Neuronal stem cell (in vitro differentiated cells): Measurements from ENCODE around the gene SNX25.

ENCODE experiments used
- DNase-seq: peaks from one replicate; pipeline ENCODE4 v3.0.0-alpha.2; 2013; ENCODE audit warnings: low spot score
- H2AFZ ChIP-seq: one replicate; pipeline ENCODE4 v1.6.1; 2013; ENCODE audit warnings: mild to moderate bottlenecking, low read length, inconsistent platforms
- H2AK5ac ChIP-seq: 2 replicates; pipeline ENCODE4 v1.6.1; 2013; ENCODE audit warnings: low read depth, mild to moderate bottlenecking, inconsistent platforms, low read length, moderate library complexity, mixed read lengths
- H2BK120ac ChIP-seq: 2 replicates; pipeline ENCODE4 v1.6.1; 2013; ENCODE audit warnings: low read depth, mild to moderate bottlenecking, inconsistent platforms, low read length, moderate library complexity, mixed read lengths
- H2BK12ac ChIP-seq: one replicate; pipeline ENCODE4 v1.6.1; 2013; ENCODE audit warnings: low read length, inconsistent platforms
- H2BK15ac ChIP-seq: 2 replicates; pipeline ENCODE4 v1.6.1; 2013; ENCODE audit warnings: mild to moderate bottlenecking, low read length, inconsistent platforms, mixed read lengths
- H2BK5ac ChIP-seq: one replicate; pipeline ENCODE4 v1.6.1; 2013; ENCODE audit warnings: inconsistent platforms, mild to moderate bottlenecking, low read length, moderate library complexity
- H3K14ac ChIP-seq: one replicate; pipeline ENCODE4 v1.6.1; 2013; ENCODE audit warnings: low read length, inconsistent platforms
- H3K18ac ChIP-seq: 2 replicates; pipeline ENCODE4 v1.6.1; 2013; ENCODE audit warnings: low read length, inconsistent platforms
- H3K23ac ChIP-seq: 2 replicates; pipeline ENCODE4 v1.6.1; 2013; ENCODE audit warnings: low read depth, mild to moderate bottlenecking, mixed read lengths, low read length, inconsistent platforms; ENCODE audit not compliant: poor library complexity
- H3K27ac ChIP-seq: replicated peaks from 3 replicates; pipeline ENCODE4 v1.5.1; 2013; ENCODE audit warnings: low read length, inconsistent platforms
- H3K27me3 ChIP-seq, 3 experiments: 2 replicates each; pipeline ENCODE4 v1.6.1; 2013; ENCODE audit warnings: low read length in 3 of 3, mild to moderate bottlenecking in 2 of 3, inconsistent platforms in 1 of 3, low read depth in 1 of 3, mixed read lengths in 1 of 3, moderate library complexity in 1 of 3; ENCODE audit not compliant: control insufficient read depth in 3 of 3, insufficient read depth in 3 of 3
- H3K36me3 ChIP-seq, 2 donors: replicated peaks in 1 of 2; 2 replicates each; pipeline ENCODE4 v1.6.1; 2013; ENCODE audit warnings: low read length in 2 of 2; ENCODE audit not compliant: control insufficient read depth in 2 of 2, insufficient read depth in 2 of 2
- H3K4ac ChIP-seq: 2 replicates; pipeline ENCODE4 v1.6.1; 2013; ENCODE audit warnings: inconsistent platforms, mild to moderate bottlenecking, low read length, moderate library complexity
- H3K4me1 ChIP-seq, 2 donors: 1 replicate in 1 of 2; 2 replicates in 1 of 2; pipeline ENCODE4 v1.6.1; 2013; ENCODE audit warnings: low read length in 2 of 2, low read depth in 1 of 2; ENCODE audit not compliant: control insufficient read depth in 2 of 2, insufficient read depth in 1 of 2
- H3K4me2 ChIP-seq: one replicate; pipeline ENCODE4 v1.6.1; 2013; ENCODE audit warnings: mild to moderate bottlenecking, low read length, inconsistent platforms; ENCODE audit not compliant: insufficient read depth, poor library complexity, severe bottlenecking
- H3K4me3 ChIP-seq, 2 donors: 2 replicates each; pipeline ENCODE4 v1.5.1; 2013; ENCODE audit warnings: low read length in 2 of 2, mild to moderate bottlenecking in 2 of 2, inconsistent platforms in 1 of 2, moderate library complexity in 1 of 2
- H3K79me1 ChIP-seq: one replicate; pipeline ENCODE4 v1.6.1; 2013; ENCODE audit warnings: low read depth, mild to moderate bottlenecking, inconsistent platforms, low read length, moderate library complexity
- H3K9ac ChIP-seq: one replicate; pipeline ENCODE4 v1.6.1; 2013; ENCODE audit warnings: mild to moderate bottlenecking, low read depth, low read length, inconsistent platforms; ENCODE audit not compliant: poor library complexity
- H3K9me3 ChIP-seq, 2 donors: replicated peaks in 1 of 2; 2 replicates each; pipeline versions ENCODE3 to v1.6.1; 2013; ENCODE audit warnings: low read length in 2 of 2, mild to moderate bottlenecking in 2 of 2, inconsistent platforms in 1 of 2, low read depth in 1 of 2, mixed read lengths in 1 of 2, moderate library complexity in 1 of 2; ENCODE audit not compliant: control insufficient read depth in 2 of 2, insufficient read depth in 1 of 2
- H4K8ac ChIP-seq: one replicate; pipeline ENCODE4 v1.6.1; 2013; ENCODE audit warnings: low read depth, mild to moderate bottlenecking, inconsistent platforms, low read length, moderate library complexity
- H4K91ac ChIP-seq: one replicate; pipeline ENCODE4 v1.6.1; 2013; ENCODE audit warnings: low read length, low read depth, mild to moderate bottlenecking, inconsistent platforms; ENCODE audit not compliant: poor library complexity
- WGBS, 2 donors: extraction: QIAGEN DNeasy Blood & Tissue Kit; methylation state at CpG; one replicate each; pipeline ENCODE4 v1.1.7; 2013; ENCODE audit warnings: missing lambda C conversion rate in 2 of 2, mixed read lengths in 1 of 2; ENCODE audit not compliant: insufficient read length in 2 of 2, insufficient replicate concordance in 1 of 2; ENCODE audit errors: extremely low coverage in 2 of 2; 5-methylcytosine and 5-hydroxymethylcytosine counted together

SNX25 gene

DNA sequence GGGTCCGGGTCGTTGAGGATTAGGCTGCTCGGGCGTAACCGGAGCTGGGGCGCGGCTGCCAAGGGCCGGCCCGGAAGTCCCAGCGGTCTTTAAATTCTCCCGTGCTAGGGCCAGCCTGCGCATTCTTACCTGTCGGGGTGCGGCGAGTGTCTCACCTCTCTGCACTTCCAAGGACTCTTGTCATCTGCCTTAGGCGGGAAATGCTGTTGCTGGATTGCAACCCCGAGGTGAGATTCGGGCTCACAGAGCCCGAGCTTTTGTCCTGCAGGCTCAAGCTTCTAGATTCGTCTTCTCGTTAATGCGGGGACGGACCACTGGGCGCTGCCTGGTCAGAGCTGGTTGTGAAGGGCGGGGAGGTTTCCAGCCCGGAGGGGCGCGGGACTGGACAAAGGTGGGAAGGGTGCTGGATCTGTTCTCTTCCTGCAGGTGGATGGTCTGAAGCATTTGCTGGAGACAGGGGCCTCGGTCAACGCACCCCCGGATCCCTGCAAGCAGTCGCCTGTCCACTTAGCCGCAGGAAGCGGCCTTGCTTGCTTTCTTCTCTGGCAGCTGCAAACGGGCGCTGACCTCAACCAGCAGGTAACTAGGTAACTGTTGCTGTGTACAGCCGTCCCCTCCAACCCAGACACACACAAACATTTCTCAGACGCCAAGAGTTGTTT is 187.5 kb downstream of the SNX25 start, which contains the start of gene ANKRD37:
Gene ANKRD37, plus strand, starts transcription at position 118 of the 662 bp plus-strand sequence. Its CDS starts 83 bp downstream, at position 201.
- H3K18ac ChIP-seq, result peak within 1 kb of the TSS; percentile 98
- H2BK15ac ChIP-seq, result peak within 1 kb of the TSS; percentile 38
- peak within 1 kb of the TSS; percentile 72 for H4K91ac ChIP-seq
- H3K4ac ChIP-seq, result peak within 1 kb of the TSS; percentile 89
- peaks cover 4 to 5% of the 10 kb centered on the region in 2 donors for H3K4me1 ChIP-seq
- H3K79me1 ChIP-seq, result no peaks in the 10 kb centered on the region
- peak within 1 kb of the TSS; percentile 72 for H2BK120ac ChIP-seq
- H2BK12ac ChIP-seq, result peak within 1 kb of the TSS; percentile 58
- H3K14ac ChIP-seq, result peak within 1 kb of the TSS; percentile 82
- H2AFZ ChIP-seq, result peak within 1 kb of the TSS; percentile 96
- WGBS, 2 donors, result no CpG with 5 or more reads among the region's 38 CpGs
- peak within 1 kb of the TSS; percentile 98 for H3K23ac ChIP-seq
- H3K36me3 ChIP-seq, result peaks cover 0 to 32% of the 10 kb centered on the region in 2 donors
- H3K4me2 ChIP-seq, result peak within 1 kb of the TSS; percentile 88
- H3K27ac ChIP-seq, result peak within 1 kb of the TSS; percentile 83
- peaks cover 0 to under 1% of the 10 kb centered on the region in 2 donors for H3K9me3 ChIP-seq
- no peak for DNase-seq
- no peaks in the 10 kb centered on the region for H3K27me3 ChIP-seq
- H4K8ac ChIP-seq, result no peak within 1 kb of the TSS
- no peak within 1 kb of the TSS for H2AK5ac ChIP-seq
- peak within 1 kb of the TSS; percentile 66 for H2BK5ac ChIP-seq
- peak within 1 kb of the TSS; percentile 81 for H3K9ac ChIP-seq
- peak within 1 kb of the TSS; percentile 56 to 88 for H3K4me3 ChIP-seq

DNA sequence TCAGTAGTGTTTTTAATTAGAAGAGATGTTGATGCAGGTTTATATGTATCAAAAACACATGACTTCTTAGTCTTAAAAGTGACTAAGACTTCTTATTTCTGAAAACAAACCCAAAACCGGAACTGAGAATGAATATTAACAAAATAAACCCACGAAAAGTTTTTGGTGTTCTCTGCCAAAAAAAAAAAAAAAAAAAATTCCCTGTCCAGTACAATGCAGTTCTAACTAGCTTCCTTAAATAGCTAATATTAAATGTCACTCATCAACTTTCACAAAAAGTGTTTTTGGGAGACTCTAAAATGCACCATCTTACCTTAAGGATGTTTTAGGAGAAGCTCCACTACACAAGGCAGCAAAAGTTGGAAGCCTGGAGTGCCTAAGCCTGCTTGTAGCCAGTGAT is 189.2 kb downstream of the SNX25 start:
- Histone ChIP-seq H3K18ac (no peak overlapping the region), H2BK5ac (no peak overlapping the region), H4K91ac (no peak overlapping the region), H3K14ac (no peak overlapping the region), H3K27ac (no peak overlapping the region), H3K9me3 (no peaks in the 10 kb centered on the region), H3K4me3 (no peak overlapping the region), H3K36me3 (peaks cover 1 to 49% of the 10 kb centered on the region in 2 donors), H2AFZ (no peak overlapping the region), H4K8ac (no peak overlapping the region), H2BK12ac (no peak overlapping the region), H3K4me1 (peaks cover 4 to 5% of the 10 kb centered on the region in 2 donors), H3K27me3 (no peaks in the 10 kb centered on the region), H2AK5ac (no peak overlapping the region), H3K4me2 (no peak overlapping the region), H2BK15ac (no peak overlapping the region), H3K23ac (no peak overlapping the region), H2BK120ac (no peak overlapping the region), H3K79me1 (no peaks in the 10 kb centered on the region), H3K4ac (no peak overlapping the region), H3K9ac (no peak overlapping the region)
- no peak for DNase-seq
- no CpG with 5 or more reads among the region's 2 CpGs for WGBS, 2 donors

DNA sequence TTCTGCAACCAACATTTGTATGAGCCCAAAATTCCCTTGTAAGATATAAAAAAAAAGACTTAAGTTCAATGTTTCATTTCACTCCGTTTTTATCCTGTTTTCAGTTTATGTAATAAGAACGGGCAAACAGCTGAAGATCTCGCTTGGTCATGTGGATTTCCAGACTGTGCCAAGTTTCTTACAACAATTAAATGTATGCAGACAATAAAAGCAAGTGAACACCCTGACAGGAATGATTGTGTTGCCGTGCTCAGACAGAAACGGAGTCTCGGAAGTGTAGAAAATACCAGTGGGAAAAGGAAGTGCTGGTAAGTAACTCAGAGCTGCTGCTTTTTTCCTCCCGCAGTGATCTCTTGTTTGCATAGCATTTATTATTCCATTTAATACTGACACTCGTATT is 190.1 kb downstream of the SNX25 start:
- no CpG with 5 or more reads among the region's 8 CpGs for WGBS, 2 donors
- no peak for DNase-seq

GRCh38 chr4:185404031-185404430 is 194.6 kb downstream of the SNX25 start:
- H3K79me1 ChIP-seq, result no peaks in the 10 kb centered on the region
- no peaks in the 10 kb centered on the region for H3K27me3 ChIP-seq
- DNase-seq, result no peak
- no peak overlapping the region for H3K23ac ChIP-seq
- H2BK15ac ChIP-seq, result no peak overlapping the region
- WGBS, 2 donors, result no CpG with 5 or more reads among the region's 4 CpGs
- no peak overlapping the region for H2BK120ac ChIP-seq
- no peak overlapping the region for H2AK5ac ChIP-seq
- H3K4me2 ChIP-seq, result no peak overlapping the region
- no peaks in the 10 kb centered on the region for H3K9me3 ChIP-seq
- no peak overlapping the region for H3K18ac ChIP-seq
- peaks cover 3 to 84% of the 10 kb centered on the region in 2 donors for H3K36me3 ChIP-seq
- no peak overlapping the region for H3K27ac ChIP-seq
- H4K91ac ChIP-seq, result no peak overlapping the region
- H4K8ac ChIP-seq, result no peak overlapping the region
- no peak overlapping the region for H3K4ac ChIP-seq
- H3K9ac ChIP-seq, result no peak overlapping the region
- H2BK5ac ChIP-seq, result no peak overlapping the region
- no peak overlapping the region for H2AFZ ChIP-seq
- H3K4me3 ChIP-seq, result no peak overlapping the region
- no peak overlapping the region for H2BK12ac ChIP-seq
- H3K4me1 ChIP-seq, result no peaks in the 10 kb centered on the region
- no peak overlapping the region for H3K14ac ChIP-seq

More for the DNA sequence above, 190.1 kb downstream of the SNX25 start:
- H3K4me3 ChIP-seq, result no peak overlapping the region
- no peak overlapping the region for H2AK5ac ChIP-seq
- no peak overlapping the region for H3K4me2 ChIP-seq
- no peaks in the 10 kb centered on the region for H3K27me3 ChIP-seq
- no peak overlapping the region for H2BK12ac ChIP-seq
- H3K23ac ChIP-seq, result no peak overlapping the region
- H2BK120ac ChIP-seq, result no peak overlapping the region
- H3K14ac ChIP-seq, result no peak overlapping the region
- no peak overlapping the region for H3K4ac ChIP-seq
- H3K36me3 ChIP-seq, result peaks cover 1 to 53% of the 10 kb centered on the region in 2 donors
- no peak overlapping the region for H2BK15ac ChIP-seq
- no peaks in the 10 kb centered on the region for H3K79me1 ChIP-seq
- no peaks in the 10 kb centered on the region for H3K9me3 ChIP-seq
- H2BK5ac ChIP-seq, result no peak overlapping the region
- no peak overlapping the region for H4K91ac ChIP-seq
- no peak overlapping the region for H3K18ac ChIP-seq
- no peak overlapping the region for H4K8ac ChIP-seq
- peaks cover 4 to 5% of the 10 kb centered on the region in 2 donors for H3K4me1 ChIP-seq
- H3K9ac ChIP-seq, result no peak overlapping the region
- no peak overlapping the region for H3K27ac ChIP-seq
- no peak overlapping the region for H2AFZ ChIP-seq
